PC-3 (cell line): ENCODE measurements around the gene GSTP1. TPM values are rescaled to one million over a fixed set of nuclear protein-coding genes. Genes with fewer than 3 reads are reported as not detected.
"Not testable (repeated sequence)": the region's sequence is repeated elsewhere in the genome, so short reads cannot be mapped to it uniquely, and the experiment has no call there.

Experiments
- ATAC-seq: fragments of 200-7000 bp; cut with Tn5 transposase; 2 replicates; pipeline ENCODE4 v1.9.1; 2020; ENCODE audit warnings: mild to moderate bottlenecking, moderate library complexity
- BruUV-seq: library from RNA; stranded (reverse); fragments of 400-500 nt; replicated peaks from 2 replicates; lab custom pipeline; 2021; lab: Mats Ljungman, UMichigan
- CTCF ChIA-PET: fragments of 300-600 bp; sonication (Branson Sonifier 250); formaldehyde crosslinking; loops from one replicate; lab custom pipeline; 2022; ENCODE audit warnings: antibody characterized with exemption; lab: Charles Lee
- POLR2A ChIA-PET: fragments of 300-600 bp; sonication (Branson Sonifier 250); formaldehyde crosslinking; loops from one replicate; lab custom pipeline; 2022; ENCODE audit warnings: antibody characterized with exemption; ENCODE audit not compliant: unreplicated experiment; lab: Charles Lee
- DNase-seq: peaks from one replicate; pipeline ENCODE4 v3.0.0-alpha.2; 2015
- H2AFZ ChIP-seq: fragments of 300-600 bp; sonication (generic); 2 replicates; pipeline ENCODE4 v1.6.0; 2016; ENCODE audit warnings: antibody characterized with exemption, low read length
- H3F3A ChIP-seq: fragments of 300-600 bp; sonication (generic); one replicate; pipeline ENCODE4 v1.6.0; 2017; ENCODE audit warnings: antibody characterized with exemption, low read length, control low read depth, mild to moderate bottlenecking; ENCODE audit not compliant: unreplicated experiment
- H3K27ac ChIP-seq: fragments of 300-600 bp; sonication (generic); 2 replicates; pipeline ENCODE4 v1.5.1; 2016; ENCODE audit warnings: mild to moderate bottlenecking, low read length
- H3K27me3 ChIP-seq: fragments of 300-600 bp; sonication (generic); 2 replicates; pipeline ENCODE4 v1.6.1; 2016; ENCODE audit warnings: low read length, mixed read lengths
- H3K36me3 ChIP-seq: fragments of 300-600 bp; sonication (generic); 2 replicates; pipeline ENCODE4 v1.6.1; 2016; ENCODE audit warnings: low read depth, mixed run types, low read length, mixed read lengths
- H3K4me1 ChIP-seq: fragments of 300-600 bp; sonication (generic); 2 replicates; pipeline ENCODE4 v1.5.1; 2016; ENCODE audit warnings: low read length; ENCODE audit not compliant: insufficient read depth
- H3K4me2 ChIP-seq: fragments of 300-600 bp; sonication (generic); 2 replicates; pipeline ENCODE4 v1.6.0; 2016; ENCODE audit warnings: low read length
- H3K4me3 ChIP-seq: fragments of 300-600 bp; sonication (generic); 2 replicates; pipeline ENCODE4 v1.5.1; 2016; ENCODE audit warnings: mild to moderate bottlenecking, low read length, mixed read lengths
- H3K79me2 ChIP-seq: fragments of 300-600 bp; sonication (generic); 2 replicates; pipeline ENCODE4 v1.6.1; 2017; ENCODE audit warnings: low read length, mixed read lengths
- H3K9ac ChIP-seq: fragments of 300-600 bp; sonication (generic); 2 replicates; pipeline ENCODE4 v1.6.0; 2016; ENCODE audit warnings: mild to moderate bottlenecking, low read length
- H3K9me2 ChIP-seq: fragments of 300-600 bp; sonication (generic); replicated peaks from 2 replicates; pipeline ENCODE4 v1.6.1; 2016; ENCODE audit warnings: mixed run types, low read length, mixed read lengths
- H3K9me3 ChIP-seq: fragments of 300-600 bp; sonication (generic); 2 replicates; pipeline ENCODE4 v1.6.1; 2016; ENCODE audit warnings: low read length, mixed read lengths
- H4K20me1 ChIP-seq: fragments of 300-600 bp; sonication (generic); 2 replicates; pipeline ENCODE4 v1.6.1; 2016; ENCODE audit warnings: low read length, mixed read lengths
- EZH2 ChIP-seq: fragments of 300-600 bp; sonication (generic); IDR thresholded peaks from one replicate; pipeline ENCODE4 v1.6.1; 2017; ENCODE audit warnings: antibody characterized with exemption, mild to moderate bottlenecking, low read length; ENCODE audit not compliant: unreplicated experiment
- EZH2phosphoT487 ChIP-seq: fragments of 300-600 bp; sonication (generic); IDR thresholded peaks from 2 replicates; pipeline ENCODE4 v1.6.1; 2018; ENCODE audit warnings: mild to moderate bottlenecking, antibody characterized with exemption, low read length, borderline replicate concordance
- intact Hi-C: fragments of 100-400 bp; cut with micrococcal nuclease; formaldehyde crosslinking; loops from 2 replicates; pipeline ENCODE4 v1.9.0; 2023
- total RNA-seq: library from RNA; depleted of rRNA; stranded (reverse); fragments of >200 nt; gene quantifications from 2 replicates; pipeline ENCODE4 v1.2.3, GENCODE V29; 2014
- TF ChIP-seq, protein P1 (sequence below): fragments of 300-600 bp; sonication (generic); conservative IDR thresholded peaks from 2 replicates; pipeline ENCODE4 v1.5.1; 2017; ENCODE audit warnings: antibody characterized with exemption, low read depth, mild to moderate bottlenecking, low read length

GSTP1 gene
- total RNA-seq, 1 experiment from 2014 or later, result 1,154 TPM

DNA sequence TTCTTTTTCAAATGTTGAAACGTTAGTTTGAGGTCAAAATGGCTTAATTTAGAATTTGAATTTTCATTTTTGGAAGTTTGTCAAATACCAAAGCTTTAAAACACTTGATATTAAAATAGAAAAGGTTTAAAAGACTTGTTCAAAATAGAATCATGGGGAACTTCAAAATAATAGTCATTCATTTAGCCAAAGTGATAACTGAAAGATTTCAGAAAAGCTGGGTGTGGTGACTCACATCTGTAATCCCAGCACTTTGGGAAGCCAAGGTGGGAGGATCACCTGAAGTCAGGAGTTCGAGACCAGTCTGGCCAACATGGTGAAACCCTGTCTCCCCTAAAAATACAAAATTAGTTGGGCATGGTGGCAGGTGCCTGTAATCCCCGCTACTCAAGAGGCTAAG, 10.9 kb downstream of the GSTP1 start:
- H3K9me3 ChIP-seq, result no peaks in the 10 kb centered on the region
- H4K20me1 ChIP-seq, result no peaks in the 10 kb centered on the region
- H3K36me3 ChIP-seq, result no peaks in the 10 kb centered on the region
- H3K4me2 ChIP-seq, result no peak overlapping the region
- H2AFZ ChIP-seq, result no peak overlapping the region
- H3K9ac ChIP-seq, result no peak overlapping the region
- no peaks in the 10 kb centered on the region for H3K9me2 ChIP-seq
- no peaks in the 10 kb centered on the region for H3K4me1 ChIP-seq
- TF ChIP-seq, protein P1, sequence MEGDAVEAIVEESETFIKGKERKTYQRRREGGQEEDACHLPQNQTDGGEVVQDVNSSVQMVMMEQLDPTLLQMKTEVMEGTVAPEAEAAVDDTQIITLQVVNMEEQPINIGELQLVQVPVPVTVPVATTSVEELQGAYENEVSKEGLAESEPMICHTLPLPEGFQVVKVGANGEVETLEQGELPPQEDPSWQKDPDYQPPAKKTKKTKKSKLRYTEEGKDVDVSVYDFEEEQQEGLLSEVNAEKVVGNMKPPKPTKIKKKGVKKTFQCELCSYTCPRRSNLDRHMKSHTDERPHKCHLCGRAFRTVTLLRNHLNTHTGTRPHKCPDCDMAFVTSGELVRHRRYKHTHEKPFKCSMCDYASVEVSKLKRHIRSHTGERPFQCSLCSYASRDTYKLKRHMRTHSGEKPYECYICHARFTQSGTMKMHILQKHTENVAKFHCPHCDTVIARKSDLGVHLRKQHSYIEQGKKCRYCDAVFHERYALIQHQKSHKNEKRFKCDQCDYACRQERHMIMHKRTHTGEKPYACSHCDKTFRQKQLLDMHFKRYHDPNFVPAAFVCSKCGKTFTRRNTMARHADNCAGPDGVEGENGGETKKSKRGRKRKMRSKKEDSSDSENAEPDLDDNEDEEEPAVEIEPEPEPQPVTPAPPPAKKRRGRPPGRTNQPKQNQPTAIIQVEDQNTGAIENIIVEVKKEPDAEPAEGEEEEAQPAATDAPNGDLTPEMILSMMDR, result no peak
- TF ChIP-seq EZH2phosphoT487, result no peak
- no peak for TF ChIP-seq EZH2
- H3F3A ChIP-seq, result no peaks in the 10 kb centered on the region
- POLR2A ChIA-PET, result no interaction called here
- no peak overlapping the region for H3K27ac ChIP-seq
- BruUV-seq, result no TSS peak
- no peak overlapping the region for H3K4me3 ChIP-seq
- H3K79me2 ChIP-seq, result no peaks in the 10 kb centered on the region
- DNase-seq (no peak), ATAC-seq (no peak)
- CTCF ChIA-PET, result no interaction called here
- H3K27me3 ChIP-seq, result peaks cover 7% of the 10 kb centered on the region; the same call in 1 of the 2 replicates
- intact Hi-C loops, result no loop called here

DNA sequence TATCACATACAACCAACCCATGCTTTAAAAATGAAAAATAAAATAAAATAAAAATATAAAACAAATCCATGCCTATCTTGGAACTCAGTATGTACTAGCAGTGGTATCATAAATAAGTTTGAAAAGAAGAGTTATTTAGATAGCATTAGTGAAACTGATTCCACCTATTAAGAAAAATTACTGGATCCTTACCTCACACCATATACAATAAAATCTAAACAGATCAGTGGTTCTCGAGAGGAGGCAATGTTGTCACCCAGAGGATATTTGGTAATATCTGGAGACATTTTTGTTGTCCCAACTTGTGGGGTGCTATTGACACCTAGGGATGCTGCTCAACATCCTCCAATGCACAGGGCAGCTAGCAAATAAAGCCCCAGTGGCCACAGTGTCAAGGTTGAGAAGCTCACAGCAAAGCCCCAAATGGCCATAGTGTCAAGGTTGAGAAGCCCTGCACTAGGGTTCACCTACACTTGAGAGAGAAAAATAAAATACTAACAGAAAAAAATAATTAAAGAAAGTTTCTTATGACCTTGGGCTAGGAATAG, 13.2 kb downstream of the GSTP1 start:
- CTCF ChIA-PET, result no interaction called here

DNA sequence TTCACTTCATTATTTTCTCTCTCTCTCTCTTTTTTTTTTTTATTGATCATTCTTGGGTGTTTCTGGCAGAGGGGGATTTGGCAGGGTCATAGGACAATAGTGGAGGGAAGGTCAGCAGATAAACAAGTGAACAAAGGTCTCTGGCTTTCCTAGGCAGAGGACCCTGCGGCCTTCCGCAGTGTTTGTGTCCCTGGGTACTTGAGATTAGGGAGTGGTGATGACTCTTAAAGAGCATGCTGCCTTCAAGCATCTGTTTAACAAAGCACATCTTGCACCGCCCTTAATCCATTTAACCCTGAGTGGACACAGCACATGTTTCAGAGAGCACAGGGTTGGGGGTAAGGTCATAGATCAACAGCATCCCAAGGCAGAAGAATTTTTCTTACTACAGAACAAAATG, 13.8 kb downstream of the GSTP1 start:
- POLR2A ChIA-PET, result not testable (repeated sequence)

More for the DNA sequence above, 13.2 kb downstream of the GSTP1 start:
- intact Hi-C loops, result no loop called here
- Histone ChIP-seq H3K27me3 (peaks cover 7% of the 10 kb centered on the region; the same call in 1 of the 2 replicates), H3K9me3 (no peaks in the 10 kb centered on the region), H2AFZ (no peak overlapping the region), H3K4me3 (no peak overlapping the region), H3K4me2 (no peak overlapping the region), H3K4me1 (no peaks in the 10 kb centered on the region), H3F3A (no peaks in the 10 kb centered on the region), H3K27ac (no peak overlapping the region), H3K9me2 (no peaks in the 10 kb centered on the region), H3K36me3 (no peaks in the 10 kb centered on the region), H3K79me2 (no peaks in the 10 kb centered on the region), H4K20me1 (no peaks in the 10 kb centered on the region), H3K9ac (no peak overlapping the region)
- BruUV-seq, result no TSS peak
- POLR2A ChIA-PET, result no interaction called here
- ATAC-seq (no peak), DNase-seq (no peak)
- TF ChIP-seq EZH2, result no peak

DNA sequence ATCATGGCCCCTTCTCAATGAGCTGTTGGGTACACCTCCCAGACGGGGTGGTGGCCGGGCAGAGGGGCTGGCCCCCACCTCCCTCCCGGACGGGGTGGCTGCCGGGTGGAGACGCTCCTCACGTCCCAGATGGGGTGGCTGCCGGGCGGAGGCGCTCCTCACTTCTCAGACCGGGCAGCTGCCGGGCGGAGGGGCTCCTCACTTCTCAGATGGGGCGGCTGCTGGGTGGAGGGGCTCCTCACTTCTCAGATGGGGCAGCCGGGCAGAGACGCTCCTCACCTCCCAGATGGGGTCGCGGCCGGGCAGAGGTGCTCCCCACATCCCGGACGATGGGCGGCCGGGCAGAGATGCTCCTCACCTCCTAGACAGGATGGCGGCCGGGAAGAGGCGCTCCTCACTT, 14.4 kb downstream of the GSTP1 start:
- intact Hi-C loops, H3K4me2 ChIP-seq, H2AFZ ChIP-seq, H3K9ac ChIP-seq, H3K36me3 ChIP-seq, ATAC-seq, H3K4me1 ChIP-seq, H3K79me2 ChIP-seq, H3K27me3 ChIP-seq, H3F3A ChIP-seq, H4K20me1 ChIP-seq, POLR2A ChIA-PET, H3K27ac ChIP-seq, H3K9me3 ChIP-seq, H3K4me3 ChIP-seq, BruUV-seq, H3K9me2 ChIP-seq, CTCF ChIA-PET, DNase-seq: not testable (repeated sequence)

More for the DNA sequence above, 13.8 kb downstream of the GSTP1 start:
- H3K9me2 ChIP-seq, H3K4me3 ChIP-seq, CTCF ChIA-PET, H3K9me3 ChIP-seq, H3K9ac ChIP-seq, intact Hi-C loops, BruUV-seq, H3K4me1 ChIP-seq, DNase-seq, H3K36me3 ChIP-seq, H3K27me3 ChIP-seq, H3K79me2 ChIP-seq, H3K4me2 ChIP-seq, H3F3A ChIP-seq, H4K20me1 ChIP-seq, ATAC-seq, H2AFZ ChIP-seq, H3K27ac ChIP-seq: not testable (repeated sequence)
